Tibial artery (tissue), 4 donors: ENCODE data around the gene RPS14.

Source experiments
- DNase-seq, 2 donors: peaks; one replicate each; pipeline ENCODE4 v3.0.0-alpha.2; 2019
- H3K27ac ChIP-seq, 2 donors: fragments of 200-600 bp; sonication (generic) in 1 of 2; 1 replicate in 1 of 2; 2 replicates in 1 of 2; pipeline ENCODE4 v1.5.1; 2018 to 2019; ENCODE audit warnings: mild to moderate bottlenecking in 1 of 2
- H3K27me3 ChIP-seq, 2 donors: fragments of 200-600 bp; sonication (generic) in 1 of 2; one replicate each; pipeline versions ENCODE4 v1.5.1 to v1.6.0; 2016 to 2019
- H3K36me3 ChIP-seq, 3 donors: fragments of 200-600 bp; sonication (generic) in 2 of 3; one replicate each; pipeline ENCODE4 v1.5.1; 2016 to 2019; ENCODE audit warnings: mild to moderate bottlenecking in 2 of 3
- H3K4me1 ChIP-seq, 4 donors: fragments of 200-600 bp; sonication (generic) in 2 of 4; 1 replicate in 3 of 4; 2 replicates in 1 of 4; pipeline ENCODE4 v1.5.1; 2016 to 2019
- H3K4me3 ChIP-seq, 2 donors: fragments of 200-600 bp; sonication (generic) in 1 of 2; 1 replicate in 1 of 2; 2 replicates in 1 of 2; pipeline ENCODE4 v1.5.1; 2018 to 2019; ENCODE audit warnings: mild to moderate bottlenecking in 2 of 2
- H3K9me3 ChIP-seq, 3 donors: fragments of 200-600 bp; sonication (generic) in 1 of 3; one replicate each; pipeline ENCODE4 v1.5.1; 2016 to 2019
- intact Hi-C: fragments of 100-400 bp; cut with DNase I; formaldehyde crosslinking; loops from one replicate; pipeline ENCODE4 v1.15.0; 2023; ENCODE audit warnings: low total_unique reads
- TF ChIP-seq, protein P1 (sequence below), 2 experiments: fragments of 200-600 bp in 1 of 2; fragments of 450-650 bp in 1 of 2; IDR thresholded peaks; one replicate each; pipeline ENCODE4 v1.5.1; 2017 to 2019; ENCODE audit warnings: antibody characterized with exemption in 2 of 2, mild to moderate bottlenecking in 1 of 2, moderate library complexity in 1 of 2

The RPS14 gene

GRCh38 chr5:150409638-150410523 lies 39.7 kb downstream of the RPS14 start:
- DNase-seq = peak; percentile 87 to 90
- Histone ChIP-seq H3K9me3 (no peaks in the 10 kb centered on the region), H3K36me3 (no peaks in the 10 kb centered on the region), H3K27me3 (no peaks in the 10 kb centered on the region), H3K27ac (peak overlapping the region; percentile 63 to 65), H3K4me1 (peaks cover 0 to 19% (median 11%) of the 10 kb centered on the region in 4 donors), H3K4me3 (peak overlapping the region; percentile 22 to 38)
- TF ChIP-seq, protein P1, sequence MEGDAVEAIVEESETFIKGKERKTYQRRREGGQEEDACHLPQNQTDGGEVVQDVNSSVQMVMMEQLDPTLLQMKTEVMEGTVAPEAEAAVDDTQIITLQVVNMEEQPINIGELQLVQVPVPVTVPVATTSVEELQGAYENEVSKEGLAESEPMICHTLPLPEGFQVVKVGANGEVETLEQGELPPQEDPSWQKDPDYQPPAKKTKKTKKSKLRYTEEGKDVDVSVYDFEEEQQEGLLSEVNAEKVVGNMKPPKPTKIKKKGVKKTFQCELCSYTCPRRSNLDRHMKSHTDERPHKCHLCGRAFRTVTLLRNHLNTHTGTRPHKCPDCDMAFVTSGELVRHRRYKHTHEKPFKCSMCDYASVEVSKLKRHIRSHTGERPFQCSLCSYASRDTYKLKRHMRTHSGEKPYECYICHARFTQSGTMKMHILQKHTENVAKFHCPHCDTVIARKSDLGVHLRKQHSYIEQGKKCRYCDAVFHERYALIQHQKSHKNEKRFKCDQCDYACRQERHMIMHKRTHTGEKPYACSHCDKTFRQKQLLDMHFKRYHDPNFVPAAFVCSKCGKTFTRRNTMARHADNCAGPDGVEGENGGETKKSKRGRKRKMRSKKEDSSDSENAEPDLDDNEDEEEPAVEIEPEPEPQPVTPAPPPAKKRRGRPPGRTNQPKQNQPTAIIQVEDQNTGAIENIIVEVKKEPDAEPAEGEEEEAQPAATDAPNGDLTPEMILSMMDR (IDR thresholded peaks at IDR 0.05) = no peak
- intact Hi-C loops = no loop called here

DNA sequence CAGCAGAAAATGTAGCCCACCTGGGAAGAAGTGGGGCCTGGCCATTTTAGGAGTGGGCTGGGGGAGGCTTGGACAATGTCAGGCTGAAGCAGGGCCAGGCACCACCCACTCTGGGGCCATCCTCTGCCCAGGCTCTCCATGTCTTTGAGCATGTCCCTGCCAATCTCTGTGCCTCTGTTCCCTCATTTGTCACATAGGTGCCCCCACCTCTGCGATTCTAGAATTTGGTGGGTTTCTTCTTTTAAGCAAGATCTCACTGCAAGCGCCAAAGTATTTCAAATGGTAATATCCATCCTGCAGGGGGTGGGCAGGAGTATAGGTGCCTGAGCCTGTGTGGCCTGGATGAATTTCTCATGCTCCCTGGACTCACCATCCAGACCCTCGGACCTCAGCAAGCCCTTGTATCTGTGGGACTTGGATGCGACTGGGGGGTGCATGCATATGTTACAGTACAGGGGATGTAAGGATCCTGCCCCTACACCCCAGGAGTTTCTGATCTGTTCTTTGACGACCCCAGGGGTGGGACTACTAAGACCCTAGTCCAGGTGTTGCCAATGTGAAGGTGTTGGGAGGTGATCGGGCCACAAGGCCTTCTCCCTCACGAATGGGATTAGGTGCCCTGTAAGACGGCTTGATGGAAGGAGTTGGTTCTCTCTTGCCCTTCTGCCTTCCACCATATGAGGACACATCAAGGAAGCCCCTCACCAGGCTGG lies 41.2 kb downstream of the RPS14 start:
- Histone ChIP-seq H3K27ac (no peak overlapping the region), H3K4me1 (peaks cover 0 to 19% (median 11%) of the 10 kb centered on the region in 4 donors), H3K27me3 (no peaks in the 10 kb centered on the region), H3K36me3 (peaks cover 0 to under 1% (median 0%) of the 10 kb centered on the region in 3 donors), H3K9me3 (no peaks in the 10 kb centered on the region), H3K4me3 (no peak overlapping the region)
- DNase-seq = no peak
- TF ChIP-seq, protein P1 (IDR thresholded peaks at IDR 0.05) = no peak
- intact Hi-C loops = no loop called here

- no peaks in the 10 kb centered on the region for H3K27me3 ChIP-seq
- H3K27ac ChIP-seq = no peak overlapping the region
- no peak overlapping the region for H3K4me3 ChIP-seq
- no peaks in the 10 kb centered on the region for H3K9me3 ChIP-seq
- H3K4me1 ChIP-seq = peaks cover 0 to 14% (median 9%) of the 10 kb centered on the region in 4 donors
- DNase-seq = no peak
- TF ChIP-seq, protein P1 (IDR thresholded peaks at IDR 0.05) = no peak
- H3K36me3 ChIP-seq = peaks cover 0 to 12% (median 10%) of the 10 kb centered on the region in 3 donors
- intact Hi-C loops = no loop called here
Observed at GRCh38 chr5:150407096-150407720, 42.3 kb downstream of the RPS14 start.

GRCh38 chr5:150406723-150407095 lies 42.8 kb downstream of the RPS14 start:
- TF ChIP-seq, protein P1 (IDR thresholded peaks at IDR 0.05) = no peak
- DNase-seq = no peak
- Histone ChIP-seq H3K36me3 (peaks cover 0 to 17% (median 15%) of the 10 kb centered on the region in 3 donors), H3K4me3 (no peak overlapping the region), H3K4me1 (peaks cover 0 to 14% (median 9%) of the 10 kb centered on the region in 4 donors), H3K27ac (no peak overlapping the region), H3K9me3 (no peaks in the 10 kb centered on the region), H3K27me3 (no peaks in the 10 kb centered on the region)
- intact Hi-C loops = no loop called here

DNA sequence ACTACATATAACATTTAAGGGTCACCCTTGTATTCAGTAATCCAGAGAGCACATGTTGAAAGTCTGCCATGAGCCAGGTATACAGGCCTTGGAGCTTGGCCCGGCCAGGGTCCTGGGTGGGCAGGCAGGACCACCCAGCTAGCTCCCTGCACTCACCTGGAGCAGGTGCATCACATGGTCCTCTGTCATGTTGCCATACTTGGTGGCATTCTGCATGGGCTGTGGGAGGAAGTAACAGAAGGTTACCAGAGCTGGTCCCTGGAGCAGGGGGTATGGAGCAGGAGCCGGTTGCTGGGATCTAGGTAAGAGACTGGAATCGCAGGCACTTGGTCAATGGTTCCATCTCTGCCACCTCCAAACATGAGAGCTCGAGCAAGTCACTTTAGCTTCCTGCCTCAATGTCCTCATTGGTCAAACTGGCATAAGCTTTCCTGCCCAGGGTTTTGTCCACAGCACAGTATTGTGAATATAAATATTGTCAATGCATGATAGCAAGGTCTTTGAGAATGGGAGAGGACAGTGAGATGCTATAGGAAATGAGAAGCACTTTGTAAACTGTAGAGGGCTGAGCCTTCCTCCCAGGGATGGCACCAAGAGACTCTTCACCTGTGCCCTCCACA lies 43.3 kb downstream of the RPS14 start:
- no peak for DNase-seq
- Histone ChIP-seq H3K27me3 (no peaks in the 10 kb centered on the region), H3K4me3 (no peak overlapping the region), H3K9me3 (no peaks in the 10 kb centered on the region), H3K36me3 (peaks cover 0 to 22% (median 15%) of the 10 kb centered on the region in 3 donors), H3K4me1 (peaks cover 0 to 14% (median 9%) of the 10 kb centered on the region in 4 donors), H3K27ac (no peak overlapping the region)
- intact Hi-C loops = no loop called here
- TF ChIP-seq, protein P1 (IDR thresholded peaks at IDR 0.05) = no peak
